CD4-positive, alpha-beta T cell treated with Interleukin-21 for 1 hour (primary cell): ENCODE results near the gene STK32C.
A peak's percentile ranks its signal among the peaks of the same experiment; 100 is the strongest.
"Not testable (repeated sequence)": the region's sequence is repeated elsewhere in the genome, so short reads cannot be mapped to it uniquely, and the experiment has no call there.

Experiments used
- DNase-seq: peaks from one replicate; pipeline ENCODE4 v3.0.0-alpha.2; 2020

The STK32C gene

DNA sequence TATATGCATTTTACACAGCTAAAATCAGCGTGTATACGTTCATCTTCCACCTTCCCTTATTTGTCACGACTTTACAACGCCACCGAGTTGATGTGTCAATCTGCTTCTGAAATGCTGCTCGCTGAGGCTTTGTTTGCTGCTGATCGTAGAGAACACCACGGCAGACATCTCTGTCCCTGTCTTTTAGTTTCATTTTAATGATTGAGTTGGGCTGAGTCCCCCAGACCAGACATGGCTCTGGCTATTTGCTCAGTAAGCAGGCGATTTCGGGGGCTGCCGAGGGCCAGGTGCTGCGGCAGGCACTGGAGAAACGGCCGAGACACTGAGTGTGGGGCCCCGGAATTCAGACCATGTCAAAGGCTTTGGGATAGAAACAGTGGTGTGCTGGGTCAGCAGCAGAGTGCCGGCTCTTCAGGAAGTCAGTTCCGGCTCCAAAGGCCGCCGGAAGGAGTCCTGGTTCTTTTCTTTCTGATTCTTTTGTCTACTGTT lies 29.2 kb upstream of the STK32C start:
- no peak for DNase-seq

DNA sequence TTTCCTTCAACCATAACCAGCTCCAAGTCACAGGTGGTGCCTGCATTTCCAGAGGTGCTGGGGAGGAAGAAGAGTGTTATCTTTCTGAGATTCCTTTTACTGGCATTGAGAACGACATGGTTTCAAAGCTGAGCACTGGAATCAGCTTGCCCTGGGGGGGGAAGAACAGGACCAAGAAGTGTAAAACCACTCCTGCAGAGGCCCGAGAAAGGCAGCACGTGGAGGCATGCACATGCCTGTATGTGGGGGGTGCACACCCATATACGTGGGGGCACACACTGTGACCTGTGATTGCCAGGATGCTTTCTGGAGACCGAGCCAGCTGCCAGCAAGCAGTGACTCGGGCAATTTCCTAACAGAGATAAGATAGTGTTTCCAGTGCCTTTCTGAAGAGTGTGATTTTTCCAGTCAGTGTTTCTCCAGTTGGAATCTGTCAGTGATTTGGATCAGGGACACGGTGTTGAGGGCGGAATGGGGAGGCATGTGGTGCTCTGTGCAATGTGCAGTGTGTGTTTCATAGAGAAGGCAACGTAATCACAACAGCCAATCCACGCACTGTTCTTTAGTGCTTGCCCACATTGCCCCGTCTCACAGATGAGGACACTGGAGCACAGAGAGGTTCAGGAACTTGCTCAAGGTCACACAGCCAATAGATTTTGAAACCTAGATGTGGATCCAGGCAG lies 28.5 kb upstream of the STK32C start:
- no peak for DNase-seq

DNA sequence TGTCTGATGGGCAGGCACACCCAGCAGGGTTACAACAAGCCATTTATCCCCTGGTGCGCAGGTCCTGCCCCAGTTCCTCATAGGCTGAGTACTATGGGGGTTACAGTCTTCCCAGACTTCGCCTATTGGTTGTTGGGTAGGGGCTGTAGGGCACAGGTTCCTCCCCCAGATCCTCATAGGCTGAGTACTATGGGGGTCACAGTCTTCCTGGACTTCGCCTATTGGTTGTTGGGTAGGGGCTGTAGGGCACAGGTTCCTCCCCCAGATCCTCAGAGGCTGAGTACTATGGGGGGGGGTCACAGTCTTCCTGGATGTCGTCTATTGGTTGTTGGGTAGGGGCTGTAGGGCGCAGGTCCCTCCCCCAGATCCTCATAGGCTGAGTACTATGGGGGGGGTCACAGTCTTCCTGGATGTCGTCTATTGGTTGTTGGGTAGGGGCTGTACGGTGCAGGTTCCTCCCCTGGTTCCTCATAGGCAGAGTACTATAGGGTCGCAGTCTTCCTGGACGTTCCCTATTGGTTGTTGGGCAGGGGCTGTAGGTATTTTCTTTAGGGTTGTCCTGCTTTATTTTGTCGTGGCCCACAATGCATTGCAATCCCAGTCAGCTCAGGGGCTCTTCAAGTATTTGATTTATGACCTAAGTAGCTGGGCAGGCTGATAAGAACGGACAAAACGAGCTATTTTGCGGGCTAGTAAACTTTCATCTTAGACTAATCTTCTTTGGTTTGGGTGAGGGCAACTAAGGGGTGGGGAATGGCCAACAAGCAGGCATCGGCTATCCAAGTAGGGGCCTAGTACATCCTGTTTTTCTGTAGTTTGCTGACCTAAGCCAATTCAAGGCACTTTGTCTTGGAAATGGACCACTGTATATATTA lies 27.7 kb upstream of the STK32C start:
- peak; percentile 24 for DNase-seq

DNA sequence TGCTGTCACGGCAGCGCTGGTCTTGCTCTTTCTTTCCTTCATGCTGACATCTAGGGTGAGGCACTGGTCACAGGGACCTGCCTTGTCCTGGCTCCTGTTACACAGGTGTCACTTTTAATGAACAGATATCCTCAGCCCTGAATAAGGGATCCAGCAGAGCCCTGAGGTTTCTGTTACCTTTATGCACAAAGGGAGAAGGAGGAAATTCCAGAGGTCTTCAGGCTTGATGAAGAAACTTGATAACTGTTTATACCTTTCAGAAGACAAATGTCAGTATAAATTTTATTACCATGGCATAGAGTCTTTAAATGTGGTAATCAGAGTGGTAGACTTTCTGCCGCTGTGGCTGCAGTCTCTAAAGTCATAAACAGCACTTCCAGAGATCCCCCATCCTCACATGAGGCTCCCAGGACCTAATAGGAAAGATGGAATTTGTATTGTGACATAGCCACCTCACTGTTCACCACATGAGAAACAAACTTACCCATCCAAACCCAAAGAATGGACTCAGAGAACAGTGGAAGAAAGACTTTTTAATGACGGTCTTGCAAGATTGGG lies 27.0 kb upstream of the STK32C start:
- DNase-seq, result no peak

DNA sequence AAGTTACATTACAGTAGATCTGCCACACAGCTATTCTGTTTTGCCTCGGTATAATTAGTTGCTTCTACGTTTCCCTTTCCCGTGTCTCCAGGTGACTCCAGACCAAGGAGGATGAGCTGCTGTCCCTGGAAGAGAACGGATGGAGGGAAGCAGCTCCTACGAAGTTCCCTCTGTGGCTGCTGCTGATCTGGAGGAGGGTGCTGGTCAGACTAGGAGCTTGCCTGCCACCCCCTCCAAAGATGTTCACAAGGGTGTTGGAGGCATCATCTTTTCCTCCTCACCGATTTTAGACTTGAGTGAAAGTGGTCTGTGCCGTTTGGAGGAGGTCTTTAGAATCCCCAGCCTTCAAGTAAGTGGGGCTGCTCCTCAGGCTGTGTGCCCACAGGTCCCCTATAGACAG lies 25.6 kb upstream of the STK32C start:
- no peak for DNase-seq

DNA sequence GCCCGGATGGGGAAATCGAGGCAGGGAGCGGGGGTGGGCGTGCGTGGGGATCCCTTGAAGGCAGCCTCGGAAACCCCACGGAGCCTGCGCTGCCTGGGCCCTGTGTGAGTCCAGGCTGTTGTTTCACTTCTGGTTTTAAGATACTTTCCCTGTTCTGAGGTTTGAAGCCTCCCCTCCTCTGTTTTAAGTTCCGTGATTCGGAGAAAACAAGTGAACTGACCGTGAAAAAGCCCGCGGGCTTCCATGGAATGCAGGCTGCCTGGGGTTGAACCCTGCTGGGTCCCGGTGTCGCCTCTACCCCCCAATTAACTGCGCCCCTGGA lies 24.6 kb upstream of the STK32C start:
- DNase-seq, result no peak

DNA sequence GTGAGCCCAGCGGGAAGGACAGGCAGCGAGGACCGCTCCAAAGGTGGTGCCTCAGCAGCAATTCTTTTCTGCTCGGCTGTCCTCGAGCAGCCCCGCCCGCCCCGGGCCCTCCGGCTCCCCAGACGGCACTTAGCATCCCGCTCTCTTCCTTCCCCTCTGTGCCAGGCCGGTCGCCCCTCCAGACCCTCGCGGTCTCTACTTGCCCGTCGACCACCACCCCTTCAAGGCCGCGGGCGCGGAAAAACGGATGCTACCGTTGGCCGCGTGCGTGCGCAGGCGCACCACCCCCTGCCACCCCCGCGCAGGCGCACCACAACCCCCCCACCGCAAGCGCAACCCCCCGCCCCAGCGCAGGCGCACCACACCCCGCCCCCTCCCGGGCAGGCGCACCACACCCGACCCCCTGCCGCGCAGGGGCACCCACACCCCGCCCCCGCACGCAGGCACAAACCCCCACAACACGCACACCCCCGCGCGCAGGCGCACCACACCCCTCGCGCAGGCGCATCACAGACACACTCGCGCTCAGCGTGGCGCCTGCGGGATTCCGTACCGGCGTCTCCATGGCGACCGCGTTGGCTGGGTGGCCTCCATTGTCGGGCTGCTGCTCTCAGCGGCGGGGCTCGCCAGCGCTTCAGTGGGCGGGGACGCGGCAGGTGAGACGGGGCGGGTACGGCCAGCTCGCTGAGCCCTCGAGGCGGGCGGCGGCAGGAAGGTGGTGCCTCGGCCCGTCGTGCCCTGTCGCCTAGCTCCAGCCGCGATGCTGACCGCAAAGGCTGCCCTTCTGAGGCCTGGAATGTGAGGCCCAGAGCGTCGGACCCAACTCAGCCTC lies 24.1 kb upstream of the STK32C start, which contains the start of gene LRRC27:
Gene LRRC27, plus strand, starts transcription at position 593 of the 832 bp plus-strand sequence. CDS start 1,332 bp downstream, outside the sequence.
- DNase-seq, result peak; percentile 99

DNA sequence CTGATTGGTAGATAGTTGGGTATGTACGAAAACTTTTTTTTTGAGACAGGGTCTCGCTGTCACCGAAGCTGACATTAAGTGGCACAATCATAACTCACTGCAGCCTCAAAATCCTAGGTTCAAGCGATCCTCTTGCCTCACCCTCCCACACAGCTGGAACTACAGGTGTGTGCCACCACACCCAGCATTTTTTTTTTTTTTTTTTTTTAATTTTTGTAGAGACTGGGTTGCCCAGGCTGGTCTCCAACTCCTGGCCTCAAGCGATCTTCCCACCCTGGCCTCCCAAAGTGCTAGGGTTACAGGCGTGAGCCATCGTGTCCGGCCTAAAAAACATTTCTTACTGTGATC lies 22.7 kb upstream of the STK32C start:
- no peak for DNase-seq

DNA sequence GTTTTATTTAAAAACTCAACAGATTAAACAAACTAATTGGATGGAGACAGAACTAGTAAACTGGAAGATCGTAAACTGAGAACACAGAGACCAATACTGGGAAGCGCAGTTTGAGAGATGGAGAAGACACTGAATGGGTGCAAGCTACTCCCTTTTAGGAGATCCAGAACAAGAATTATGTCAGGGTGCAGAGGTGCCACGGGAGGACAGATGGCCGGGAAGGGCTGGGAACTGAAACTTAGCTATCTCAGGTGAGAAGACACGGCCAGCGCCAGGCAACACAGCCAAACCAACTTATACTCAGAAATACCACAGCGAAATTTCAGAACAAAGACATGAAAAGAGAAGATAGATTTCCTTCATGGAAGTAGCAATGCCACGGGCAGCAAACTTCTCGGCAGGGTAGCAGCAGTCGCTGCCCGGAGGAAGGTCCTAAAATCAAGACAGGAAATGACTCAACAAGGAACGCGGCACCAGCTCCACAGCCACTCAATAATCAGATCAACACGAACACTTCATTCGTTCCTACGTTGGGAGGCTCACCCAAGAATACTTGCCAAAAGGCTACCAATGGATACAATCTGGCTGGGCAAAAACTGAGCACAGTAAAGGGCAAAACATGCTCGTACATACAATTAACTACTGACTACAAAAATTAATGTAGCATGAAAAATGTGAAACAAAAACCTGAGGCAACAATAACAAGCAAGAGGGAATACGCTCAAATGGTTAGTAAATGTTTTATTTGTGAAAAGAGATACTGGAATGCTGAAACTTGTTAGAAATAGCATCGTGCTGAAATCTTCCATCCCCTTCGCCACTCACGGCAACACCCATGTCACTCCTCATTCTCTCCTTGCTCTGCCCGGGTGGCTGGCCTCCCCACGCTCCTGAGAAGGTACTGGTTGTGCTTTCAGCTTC lies 22.1 kb upstream of the STK32C start:
- DNase-seq, result peak; percentile 39

DNA sequence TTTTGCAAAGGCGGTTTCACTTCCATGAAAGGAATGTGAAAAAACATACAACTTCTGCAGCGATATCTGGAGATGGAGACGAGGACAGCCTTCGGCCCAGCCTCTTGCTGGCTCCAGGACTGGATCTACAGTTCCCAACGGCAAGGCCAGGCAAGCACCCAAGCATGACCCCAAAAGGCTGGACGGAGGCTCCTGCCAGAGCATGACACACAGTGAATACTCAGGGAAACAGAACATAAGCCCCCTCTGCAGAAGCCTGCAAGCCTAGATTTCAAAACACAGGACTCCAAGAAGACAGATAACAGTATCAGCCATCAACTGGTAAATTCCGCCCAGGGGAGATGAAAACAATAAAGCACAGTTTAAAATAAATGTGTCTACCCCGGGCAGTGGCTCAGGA lies 21.0 kb upstream of the STK32C start:
- no peak for DNase-seq

DNA sequence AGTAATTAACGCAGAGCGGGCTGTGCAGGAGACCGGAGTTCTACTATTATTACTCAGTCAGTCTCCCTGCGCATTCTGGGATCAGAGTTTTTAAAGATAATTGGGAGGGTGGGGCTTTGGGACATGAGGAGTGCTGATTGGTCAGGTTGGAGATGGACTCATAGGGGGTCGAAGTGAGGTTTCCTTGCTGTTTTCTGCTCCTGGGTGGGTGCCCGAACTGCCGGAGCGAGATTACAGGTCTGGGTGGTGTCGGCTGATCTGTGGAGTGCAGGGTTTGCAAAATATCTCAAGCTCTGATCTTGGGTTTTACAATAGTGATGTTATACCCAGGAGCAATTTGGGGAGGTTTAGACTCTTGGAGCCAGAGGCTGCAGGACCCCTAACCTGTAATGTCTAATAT lies 20.4 kb upstream of the STK32C start:
- DNase-seq, result no peak

DNA sequence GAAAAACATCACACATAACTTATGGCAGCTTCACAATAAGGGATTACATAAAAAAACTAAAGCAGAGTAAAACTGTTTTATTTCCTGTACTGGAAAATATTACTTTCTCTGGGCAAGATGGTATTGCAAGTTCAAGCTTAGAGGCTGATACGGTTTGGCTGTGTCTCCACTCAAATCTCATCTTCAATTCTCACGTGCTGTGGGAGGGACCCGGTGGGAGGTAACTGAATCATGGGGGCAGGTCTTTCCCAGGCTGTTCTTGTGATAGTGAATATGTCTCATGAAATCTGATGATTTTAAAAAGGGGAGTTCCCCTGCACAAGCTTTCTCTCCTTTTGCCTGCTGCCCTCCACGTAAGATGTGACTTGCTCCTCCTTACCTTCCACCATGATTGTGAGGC lies 19.2 kb upstream of the STK32C start:
- DNase-seq, result no peak

DNA sequence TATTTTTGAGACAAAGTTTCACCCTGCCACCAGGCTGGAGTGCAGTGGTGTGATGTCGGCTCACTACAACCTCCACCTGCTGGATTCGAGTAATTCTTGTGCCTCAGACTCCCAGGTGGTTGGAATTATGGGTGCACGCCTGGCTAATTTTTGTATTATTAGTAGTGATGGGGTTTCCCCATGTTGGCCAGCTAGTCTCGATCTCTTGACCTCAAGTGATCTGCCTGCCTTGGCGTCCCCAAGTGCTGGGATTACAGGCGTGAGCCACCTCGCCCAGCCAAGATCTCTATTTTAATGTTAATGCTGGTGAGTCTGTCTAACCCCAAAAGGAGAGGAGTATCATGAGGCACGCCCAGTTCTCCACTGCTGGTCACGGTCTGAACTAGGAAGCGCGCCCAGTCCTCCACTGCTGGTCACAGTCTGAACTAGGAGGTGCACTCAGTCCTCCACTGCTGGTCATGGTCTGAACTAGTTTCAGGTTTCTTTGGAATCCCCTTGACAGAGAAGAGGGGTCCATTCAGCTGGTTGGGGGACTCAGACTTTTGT lies 18.7 kb upstream of the STK32C start:
- no peak for DNase-seq

DNA sequence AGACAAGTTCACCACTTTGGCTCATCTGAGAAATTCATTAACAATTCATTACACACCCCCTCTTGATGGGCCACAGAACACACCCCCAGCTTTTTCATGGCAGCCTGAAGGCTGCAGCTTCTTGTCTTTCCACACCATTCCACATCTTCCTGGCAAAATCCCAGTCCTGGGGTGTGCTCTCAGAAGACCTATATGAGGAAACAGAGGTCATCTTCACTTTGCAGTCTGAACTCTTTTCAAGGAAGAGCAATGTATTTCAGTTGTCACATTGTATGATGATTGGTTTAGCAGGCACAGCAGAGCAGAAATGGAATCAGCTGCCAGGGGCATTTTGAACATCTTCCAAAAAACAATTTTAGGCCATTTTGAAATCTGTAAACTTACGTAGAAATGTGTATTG lies 16.4 kb upstream of the STK32C start:
- DNase-seq, result no peak

DNA sequence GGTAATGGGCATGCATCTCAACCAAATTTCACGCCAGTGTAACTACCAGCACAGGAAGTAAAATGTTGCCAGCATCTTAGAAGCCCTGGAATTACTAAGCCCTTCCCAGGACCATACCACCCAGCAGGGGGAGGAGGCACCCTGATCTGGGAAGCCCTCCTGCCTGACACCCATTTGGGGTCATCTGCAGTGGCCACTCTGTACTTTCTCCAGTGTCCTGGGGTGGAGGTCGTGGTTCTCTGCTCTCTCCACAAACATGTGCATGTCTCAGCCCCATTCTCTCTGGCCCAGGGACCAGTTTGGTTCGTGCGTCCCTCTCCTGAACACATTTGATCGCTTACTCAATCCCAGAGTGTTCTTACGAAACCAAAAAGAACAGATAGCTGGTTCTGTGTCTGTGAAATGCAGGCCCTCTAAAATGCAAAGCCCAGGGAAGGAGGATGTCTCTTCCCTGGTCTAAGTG lies 14.9 kb upstream of the STK32C start:
- DNase-seq, result no peak

DNA sequence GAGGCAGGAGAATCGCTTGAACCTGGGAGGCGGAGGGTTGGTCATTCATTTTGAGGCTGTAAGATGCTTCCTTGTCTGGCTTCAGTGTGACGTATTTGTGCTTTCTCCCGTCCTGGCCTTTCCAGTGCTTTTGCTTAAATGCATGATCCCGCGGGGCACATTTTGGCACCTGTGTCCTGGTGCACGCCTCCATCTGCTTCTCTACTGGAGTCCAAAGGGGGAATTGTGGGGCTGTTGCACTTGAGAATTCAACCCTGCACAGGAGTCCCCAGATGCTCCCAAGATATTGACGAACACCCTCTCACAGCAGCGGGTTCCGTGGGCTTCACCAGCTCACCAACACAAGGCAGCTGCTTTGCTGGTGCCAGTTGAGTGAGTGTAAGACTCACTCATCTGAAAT lies 14.0 kb upstream of the STK32C start:
- no peak for DNase-seq

DNA sequence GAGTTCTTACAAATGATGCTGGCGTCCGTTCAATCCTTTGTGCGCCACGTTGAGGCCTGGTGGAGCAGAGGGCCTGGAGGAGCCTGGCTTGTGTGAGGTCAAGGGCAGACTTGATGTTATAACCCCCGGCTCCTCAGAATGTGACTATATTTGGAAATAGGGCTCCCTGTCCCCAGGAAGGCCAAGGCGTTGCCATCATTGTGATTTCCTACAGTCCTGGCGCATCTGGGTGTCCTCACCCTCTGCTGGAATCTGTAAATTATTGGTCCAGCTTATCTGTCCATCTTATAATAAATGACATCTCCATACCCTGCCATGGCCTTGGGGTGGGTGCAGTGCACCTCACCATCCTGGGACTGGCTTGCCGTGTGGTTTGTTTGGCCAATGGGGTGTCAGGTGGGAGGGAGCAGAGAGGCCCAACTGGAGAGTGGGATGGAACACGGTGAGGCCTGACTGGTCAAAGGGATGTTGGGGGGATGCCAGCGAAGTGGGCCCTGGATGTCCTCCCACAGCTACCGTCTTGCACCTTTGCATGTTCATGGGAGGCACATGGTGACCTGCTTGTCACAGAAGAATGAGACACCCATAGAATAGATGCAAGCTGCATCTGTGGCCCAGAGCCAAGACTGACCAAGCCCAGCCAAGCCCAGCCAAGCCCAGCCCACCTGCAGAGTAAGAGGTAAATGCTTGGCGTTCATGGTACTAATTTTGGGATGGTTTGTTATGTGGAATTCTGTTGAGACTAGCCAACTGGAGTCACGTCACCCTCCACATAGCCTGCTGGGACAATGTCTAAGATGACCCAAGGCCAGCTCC lies 13.1 kb upstream of the STK32C start:
- DNase-seq, result no peak

DNA sequence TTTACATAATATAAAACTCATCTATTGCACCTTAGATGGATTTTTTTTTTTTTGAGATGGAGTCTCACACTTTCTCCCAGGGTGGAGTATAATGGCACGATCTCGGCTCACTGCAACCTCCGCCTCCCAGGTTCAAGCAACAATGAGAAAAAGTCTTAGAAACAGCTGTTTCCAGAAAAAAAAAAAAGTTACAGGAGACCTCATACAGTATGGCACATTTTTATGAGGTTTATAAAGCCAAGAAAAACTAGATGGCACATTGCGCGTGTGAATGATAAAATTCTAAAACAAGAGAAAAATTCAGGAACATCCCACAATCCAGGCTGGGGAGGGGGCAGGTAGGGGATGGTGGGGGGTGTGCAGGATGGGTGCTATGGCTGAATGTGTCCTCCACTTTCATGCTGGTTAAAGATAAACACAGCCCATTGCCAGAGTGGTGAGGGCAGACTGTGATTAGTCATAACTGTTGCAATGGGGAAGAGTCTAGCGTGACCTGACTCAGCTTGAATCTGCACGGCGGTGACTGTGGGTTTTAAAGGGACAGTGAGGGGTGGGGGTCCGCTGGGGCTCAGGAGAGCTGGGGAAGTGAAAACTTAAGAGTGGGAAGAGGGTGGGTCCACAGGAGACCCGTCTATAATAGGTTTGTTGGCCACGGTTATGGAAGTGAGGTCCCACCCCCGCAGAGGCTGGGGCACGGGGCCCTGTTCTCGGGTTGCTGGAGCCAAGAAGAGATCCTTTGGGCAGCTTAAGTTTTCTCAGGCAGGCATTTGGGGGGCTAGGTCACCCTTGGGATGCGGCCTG lies 12.3 kb upstream of the STK32C start:
- DNase-seq, result no peak

DNA sequence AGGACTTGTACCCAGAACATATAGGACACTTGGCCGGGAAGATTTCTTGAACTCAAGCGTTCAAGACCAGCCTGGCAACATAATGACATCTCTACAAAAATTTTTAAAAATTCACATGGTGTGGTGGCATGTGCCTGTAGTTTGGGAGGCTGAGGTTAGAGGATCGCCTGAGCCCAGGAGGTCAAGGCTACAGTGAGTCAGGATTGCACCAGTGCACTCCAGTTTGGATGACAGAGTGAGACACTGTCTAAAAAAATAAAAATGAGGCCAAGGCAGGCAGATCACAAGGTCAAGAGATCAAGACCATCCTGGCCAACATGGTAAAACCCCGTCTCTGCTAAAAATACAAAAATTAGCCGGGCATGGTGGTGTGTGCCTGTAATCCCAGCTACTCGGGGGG lies 9.7 kb upstream of the STK32C start:
- not testable (repeated sequence) for DNase-seq

DNA sequence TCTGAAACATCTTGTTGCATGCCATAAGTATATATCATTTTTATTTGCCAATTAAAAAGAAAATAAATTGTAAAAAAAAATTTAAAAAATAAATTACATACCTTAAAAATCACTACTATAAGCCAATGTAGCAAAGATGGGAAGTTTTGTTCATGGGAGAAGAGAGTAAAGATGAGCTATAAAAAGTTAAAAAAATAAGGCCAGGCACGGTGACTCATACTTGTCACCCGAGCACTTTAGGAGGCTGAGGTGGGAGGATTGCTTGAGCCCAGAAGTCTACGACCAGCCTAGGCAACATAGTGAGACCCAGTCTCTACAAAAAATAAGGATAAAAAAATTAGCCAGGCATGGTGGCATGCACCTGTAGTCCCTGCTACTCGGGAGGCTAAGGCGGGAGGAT lies 8.4 kb upstream of the STK32C start:
- no peak for DNase-seq
